Measurements from ENCODE around the gene ATP2A3.

DNA sequence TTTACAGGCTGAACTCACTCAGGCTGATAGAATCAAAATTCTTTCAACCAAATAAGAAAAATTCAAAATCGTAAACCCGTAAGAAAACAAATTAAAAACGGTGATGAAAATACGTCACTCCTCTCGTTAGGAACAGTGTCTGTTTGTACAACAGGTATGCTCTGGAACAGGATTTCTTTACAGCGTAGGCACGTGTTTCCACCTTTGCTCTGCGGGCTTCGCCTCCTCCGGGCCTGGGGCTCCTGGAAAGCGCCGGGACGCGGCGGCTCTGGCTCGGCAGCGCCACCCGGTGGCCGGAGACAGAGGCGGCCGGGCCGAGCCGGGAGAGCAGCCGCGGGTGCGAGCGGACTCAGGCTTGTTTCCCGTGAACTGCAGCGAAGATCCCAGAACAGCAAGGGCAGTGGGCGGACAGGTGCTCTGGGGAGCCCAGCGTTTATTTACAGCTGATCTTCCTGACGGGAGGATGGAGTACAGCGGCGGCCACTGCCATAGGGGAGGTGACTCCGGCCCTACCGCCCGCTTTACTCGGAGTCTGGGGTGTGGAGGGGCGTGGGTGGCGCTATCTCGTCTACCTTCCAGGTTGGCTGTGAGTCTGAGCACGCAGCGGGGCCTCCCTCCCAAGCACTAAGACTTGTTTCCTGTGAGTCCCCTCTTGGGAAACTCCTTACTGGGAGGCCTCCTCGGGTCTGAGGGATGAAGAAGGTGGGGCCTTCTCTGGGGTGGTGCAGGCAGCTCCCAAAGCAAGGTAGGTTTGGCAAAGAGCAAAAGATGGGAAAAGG, 40.5 kb upstream of the ATP2A3 start:
- no peak for TF ChIP-seq BHLHE40 (IDR thresholded peaks at IDR 0.05; ENCODE audit: borderline replicate concordance)
- no peak for TF ChIP-seq TARDBP (IDR thresholded peaks at IDR 0.05)
- TF ChIP-seq ARNT (IDR thresholded peaks at IDR 0.05), result no peak

Measured in HEK293T (cell line).